Measurements from ENCODE around the gene SPACA5B.

DNA sequence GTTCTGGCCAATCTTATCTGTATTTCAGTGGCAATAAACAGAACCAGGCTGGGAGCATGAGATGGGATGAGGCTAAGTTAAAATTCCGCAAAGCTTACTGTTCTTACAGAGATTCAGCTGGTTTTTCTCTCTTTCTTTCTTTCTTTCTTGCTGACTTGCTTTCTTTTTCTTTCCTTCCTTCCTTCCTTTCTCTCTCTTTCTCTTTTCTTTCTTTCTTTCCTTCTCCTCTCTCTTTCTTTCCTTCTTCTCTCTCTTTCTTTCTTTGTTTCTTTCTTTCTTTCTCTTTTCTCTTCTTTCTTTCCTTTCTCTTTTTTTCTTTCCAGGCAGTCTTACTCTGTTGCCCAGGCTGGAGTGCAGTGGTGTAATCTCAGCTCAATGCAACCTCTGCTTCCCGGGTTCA is 24.4 kb downstream of the SPACA5B start:
- TF ChIP-seq EZH2 (IDR thresholded peaks at IDR 0.05; ENCODE audit: low read depth, unreplicated experiment) (no peak), CREB1 (CRISPR knock-in tag; IDR thresholded peaks at IDR 0.05; ENCODE audit: low read depth) (no peak), POLR2AphosphoS5 (IDR thresholded peaks at IDR 0.05; ENCODE audit: low read depth) (no peak), REST (IDR thresholded peaks at IDR 0.05; ENCODE audit: unreplicated experiment) (no peak), STAT1 (IDR thresholded peaks at IDR 0.05; ENCODE audit: unreplicated experiment) (no peak), EZH2phosphoT487 (IDR thresholded peaks at IDR 0.05; ENCODE audit: unreplicated experiment) (no peak), JUNB (IDR thresholded peaks at IDR 0.05; ENCODE audit: unreplicated experiment) (no peak), ETS1 (IDR thresholded peaks at IDR 0.05) (no peak), ZNF114 (CRISPR knock-in tag; IDR thresholded peaks at IDR 0.05) (no peak), ZNF462 (CRISPR knock-in tag; IDR thresholded peaks at IDR 0.05) (no peak), ZNF331 (CRISPR knock-in tag; IDR thresholded peaks at IDR 0.05; ENCODE audit: low read depth) (no peak)
- TF ChIP-seq, protein P1, sequence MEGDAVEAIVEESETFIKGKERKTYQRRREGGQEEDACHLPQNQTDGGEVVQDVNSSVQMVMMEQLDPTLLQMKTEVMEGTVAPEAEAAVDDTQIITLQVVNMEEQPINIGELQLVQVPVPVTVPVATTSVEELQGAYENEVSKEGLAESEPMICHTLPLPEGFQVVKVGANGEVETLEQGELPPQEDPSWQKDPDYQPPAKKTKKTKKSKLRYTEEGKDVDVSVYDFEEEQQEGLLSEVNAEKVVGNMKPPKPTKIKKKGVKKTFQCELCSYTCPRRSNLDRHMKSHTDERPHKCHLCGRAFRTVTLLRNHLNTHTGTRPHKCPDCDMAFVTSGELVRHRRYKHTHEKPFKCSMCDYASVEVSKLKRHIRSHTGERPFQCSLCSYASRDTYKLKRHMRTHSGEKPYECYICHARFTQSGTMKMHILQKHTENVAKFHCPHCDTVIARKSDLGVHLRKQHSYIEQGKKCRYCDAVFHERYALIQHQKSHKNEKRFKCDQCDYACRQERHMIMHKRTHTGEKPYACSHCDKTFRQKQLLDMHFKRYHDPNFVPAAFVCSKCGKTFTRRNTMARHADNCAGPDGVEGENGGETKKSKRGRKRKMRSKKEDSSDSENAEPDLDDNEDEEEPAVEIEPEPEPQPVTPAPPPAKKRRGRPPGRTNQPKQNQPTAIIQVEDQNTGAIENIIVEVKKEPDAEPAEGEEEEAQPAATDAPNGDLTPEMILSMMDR (conservative IDR thresholded peaks at IDR 0.05; ENCODE audit: low read depth in 2 of 2), result no peak

All from GM23338 (cell line).